ENCODE measurements around the gene TEX10.
"Not testable (repeated sequence)": the region's sequence is repeated elsewhere in the genome, so short reads cannot be mapped to it uniquely, and the experiment has no call there.

The TEX10 gene

GRCh38 chr9:100352727-100353505 is at the start of gene TEX10:
TEX10 (minus strand) TSS chr9:100352942; CDS start chr9:100349363, 3,579 bp downstream.
- DNase-seq, result no peak

- DNase-seq, result no peak
Observed at GRCh38 chr9:100401042-100401441, 48.3 kb upstream of the TEX10 start.

- no peak for DNase-seq
Observed at GRCh38 chr9:100397529-100398266, 45.0 kb upstream of the TEX10 start.

GRCh38 chr9:100396769-100397168 is 44.0 kb upstream of the TEX10 start:
- DNase-seq, result no peak

GRCh38 chr9:100394816-100395215 is 42.1 kb upstream of the TEX10 start:
- DNase-seq, result no peak

GRCh38 chr9:100394032-100394695 is 41.4 kb upstream of the TEX10 start:
- no peak for DNase-seq

GRCh38 chr9:100392989-100393388 is 40.2 kb upstream of the TEX10 start:
- not testable (repeated sequence) for DNase-seq

GRCh38 chr9:100379862-100380261 is 27.1 kb upstream of the TEX10 start:
- no peak for DNase-seq

- DNase-seq, result no peak
Observed at GRCh38 chr9:100377015-100377414, 24.3 kb upstream of the TEX10 start.

- DNase-seq, result no peak
Observed at GRCh38 chr9:100375658-100376057, 22.9 kb upstream of the TEX10 start.

GRCh38 chr9:100372648-100373047 is 19.9 kb upstream of the TEX10 start:
- DNase-seq, result no peak

GRCh38 chr9:100370064-100370723 is 17.5 kb upstream of the TEX10 start:
- no peak for DNase-seq

- DNase-seq, result no peak
Observed at GRCh38 chr9:100368672-100369071, 15.9 kb upstream of the TEX10 start.

- no peak for DNase-seq
Observed at GRCh38 chr9:100366121-100366520, 13.4 kb upstream of the TEX10 start.

- DNase-seq, result no peak
Observed at GRCh38 chr9:100364013-100364412, 11.3 kb upstream of the TEX10 start.

- DNase-seq, result no peak
Observed at GRCh38 chr9:100359057-100359456, 6.3 kb upstream of the TEX10 start.

- DNase-seq, result no peak
Observed at GRCh38 chr9:100357501-100357900, 4.8 kb upstream of the TEX10 start.

GRCh38 chr9:100355561-100355960 is 2.8 kb upstream of the TEX10 start:
- DNase-seq, result no peak

- no peak for DNase-seq
Observed at GRCh38 chr9:100354121-100354800, 1.5 kb upstream of the TEX10 start.

- DNase-seq, result no peak
Observed at GRCh38 chr9:100352201-100352726, 478 bp downstream of the TEX10 start.

GRCh38 chr9:100351508-100351907 is 1.2 kb downstream of the TEX10 start:
- DNase-seq, result no peak

GRCh38 chr9:100350188-100350587 is 2.6 kb downstream of the TEX10 start:
- DNase-seq, result no peak
